HG03095 (cell line): Measurements from ENCODE around the gene THEM4.
"Not testable (repeated sequence)": the region's sequence is repeated elsewhere in the genome, so short reads cannot be mapped to it uniquely, and the experiment has no call there.

Source experiments
- ATAC-seq: cut with Tn5 transposase; IDR thresholded peaks from one replicate; pipeline ENCODE4 v1.9.1; 2021; ENCODE audit warnings: moderate library complexity; ENCODE audit not compliant: unreplicated experiment

The THEM4 gene

DNA sequence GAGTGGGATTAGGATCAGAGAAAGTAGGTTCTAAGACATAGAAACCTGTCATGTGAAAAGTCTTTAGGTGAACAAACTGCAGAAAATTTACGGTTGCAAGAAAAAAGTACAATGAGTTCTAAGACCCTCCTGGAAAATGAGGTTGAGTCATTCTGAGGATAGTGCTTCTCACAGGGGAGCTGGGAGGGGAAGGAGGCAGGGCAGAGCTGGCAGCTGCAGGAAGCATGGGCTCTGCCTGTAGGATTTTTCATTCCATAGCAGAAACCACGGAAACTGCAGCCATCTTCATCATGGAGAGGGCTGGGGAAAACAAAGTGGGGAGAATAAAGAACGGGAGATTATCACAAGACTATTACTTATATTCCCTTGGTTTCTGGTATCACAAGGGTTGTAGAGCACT lies 25.8 kb upstream of the THEM4 start:
- ATAC-seq = no peak

DNA sequence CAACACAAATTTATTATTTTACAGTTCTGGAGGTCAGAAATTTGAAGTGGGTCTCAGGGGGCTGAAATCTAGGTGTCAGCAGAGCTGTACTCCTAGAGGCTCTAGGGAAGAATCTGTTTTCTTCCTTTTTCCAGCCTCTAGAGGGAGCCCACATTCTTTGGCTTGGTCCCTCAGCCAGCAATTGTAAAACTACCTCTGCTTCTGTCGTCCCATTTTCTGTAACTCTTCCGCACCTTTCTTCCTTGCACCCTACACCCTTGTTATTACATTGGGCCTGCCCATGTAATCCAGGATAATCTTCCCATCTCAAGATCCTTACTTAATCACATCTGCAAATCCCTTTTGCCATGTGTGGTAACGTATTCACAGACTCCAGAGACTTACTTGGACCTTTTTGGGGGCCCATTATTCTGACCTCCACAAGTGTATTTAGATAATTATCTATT lies 24.8 kb upstream of the THEM4 start:
- ATAC-seq = no peak

DNA sequence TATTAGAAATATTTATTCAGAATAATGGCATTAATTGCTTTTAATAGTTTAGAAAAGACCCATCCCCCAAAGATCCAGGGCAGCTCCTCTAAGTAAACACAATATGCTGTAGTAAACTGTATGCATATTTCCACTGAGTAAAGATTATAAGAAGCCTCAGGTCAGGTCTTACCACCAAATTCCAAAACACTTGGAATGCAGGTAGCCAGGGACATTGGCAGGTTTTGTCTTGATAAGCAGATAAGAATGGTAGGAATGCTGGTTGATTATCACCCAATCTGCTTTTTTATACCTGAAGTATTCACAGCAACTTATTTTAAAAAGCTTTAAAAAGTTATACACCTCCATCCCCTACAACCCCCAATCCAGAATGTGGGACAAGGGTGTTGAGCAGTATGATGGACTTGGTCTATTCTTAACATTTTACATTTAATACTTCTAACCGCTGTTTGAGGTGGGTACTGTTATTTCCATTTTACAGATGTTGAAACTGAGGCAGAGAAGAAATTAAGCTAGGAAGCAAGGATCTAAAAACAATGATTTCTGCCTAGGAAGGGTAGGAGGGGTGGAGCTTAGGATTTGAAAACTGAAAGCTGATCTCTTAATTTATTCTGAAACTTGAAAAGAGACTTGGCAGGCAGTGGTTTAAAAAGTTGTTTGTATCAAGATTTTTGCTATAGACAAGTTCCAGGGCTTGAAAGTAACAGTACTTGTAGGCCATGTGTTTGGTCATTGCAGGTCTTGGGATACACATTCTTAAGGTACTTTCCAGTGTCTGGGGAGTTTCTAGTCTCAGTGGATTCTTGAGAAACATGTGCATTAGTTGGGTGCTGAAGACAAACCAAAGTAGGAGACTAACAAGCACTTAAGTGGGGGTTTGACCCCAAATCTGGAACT lies 15.6 kb upstream of the THEM4 start:
- no peak for ATAC-seq

DNA sequence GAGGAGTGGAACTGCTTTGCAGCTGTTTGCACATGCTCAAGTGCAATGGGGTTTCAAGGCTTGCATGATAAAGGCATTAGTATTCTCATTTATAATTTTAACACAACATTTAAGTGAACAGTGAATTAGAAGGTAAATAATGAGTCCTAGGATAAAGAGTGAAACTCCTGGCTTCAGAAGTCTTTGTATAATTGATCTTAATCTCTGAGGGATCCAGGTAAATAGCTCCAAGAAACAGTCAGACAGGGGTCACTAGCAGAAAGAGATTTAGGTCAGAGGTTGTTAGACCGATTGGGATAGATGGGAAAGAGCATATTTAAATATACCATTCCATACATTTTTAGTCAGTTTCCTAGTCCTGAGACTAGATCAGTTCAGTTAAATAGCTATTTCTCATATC lies 14.1 kb upstream of the THEM4 start:
- no peak for ATAC-seq

DNA sequence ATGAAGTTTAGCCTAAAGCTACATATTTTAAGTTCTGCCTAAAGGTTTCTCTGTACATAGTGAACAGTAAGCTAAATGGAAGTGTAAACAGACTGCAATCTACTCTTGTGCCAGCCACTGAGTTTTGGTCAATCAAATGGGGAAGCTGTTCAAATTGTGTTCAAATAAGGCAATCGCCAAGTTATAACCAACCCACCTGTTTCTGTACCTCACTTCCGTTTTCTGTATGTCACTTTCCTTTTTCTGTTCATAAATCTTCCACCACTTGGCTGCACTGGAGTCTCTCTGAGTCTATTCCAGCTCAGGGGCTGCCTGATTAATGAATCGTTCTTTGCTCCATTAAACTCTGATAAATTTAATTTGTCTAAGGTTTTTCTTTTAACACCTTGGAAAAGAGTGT lies 10.8 kb upstream of the THEM4 start:
- no peak for ATAC-seq

DNA sequence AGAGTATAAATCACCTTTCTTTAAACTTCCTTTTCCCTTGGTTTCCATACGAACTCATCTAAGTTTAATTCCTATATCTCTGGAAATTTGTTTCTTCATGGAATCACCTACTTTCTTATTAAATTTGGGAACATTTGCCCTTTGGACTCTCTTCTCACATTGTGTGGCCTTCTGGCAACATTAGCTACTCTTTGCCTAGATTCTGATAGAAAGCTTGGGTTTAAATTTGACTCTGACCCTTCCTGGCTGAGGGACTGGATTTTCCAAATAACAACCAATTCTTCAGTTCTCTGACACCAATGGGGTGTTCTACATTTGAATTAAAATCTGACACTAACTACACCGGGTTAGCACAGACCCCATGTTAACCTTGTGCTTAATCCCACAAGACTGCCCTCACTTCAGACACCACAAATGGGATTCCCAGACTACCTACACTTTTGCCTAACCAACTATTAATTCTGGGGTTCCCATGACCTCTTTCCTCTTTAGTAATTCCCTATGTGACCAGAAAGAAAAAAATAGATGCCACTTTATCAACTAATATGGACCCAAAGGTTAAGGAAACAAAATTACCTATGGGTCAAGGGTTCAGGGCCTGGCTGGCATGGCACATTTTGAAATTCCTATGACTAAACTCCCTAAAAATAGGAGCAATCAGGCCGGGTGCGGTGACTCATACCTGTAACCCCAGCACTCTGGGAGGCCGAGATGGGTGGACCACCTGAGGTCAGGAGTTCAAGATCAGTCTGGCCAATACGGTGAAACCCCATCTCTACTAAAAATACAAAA lies 9.7 kb upstream of the THEM4 start:
- no peak for ATAC-seq

DNA sequence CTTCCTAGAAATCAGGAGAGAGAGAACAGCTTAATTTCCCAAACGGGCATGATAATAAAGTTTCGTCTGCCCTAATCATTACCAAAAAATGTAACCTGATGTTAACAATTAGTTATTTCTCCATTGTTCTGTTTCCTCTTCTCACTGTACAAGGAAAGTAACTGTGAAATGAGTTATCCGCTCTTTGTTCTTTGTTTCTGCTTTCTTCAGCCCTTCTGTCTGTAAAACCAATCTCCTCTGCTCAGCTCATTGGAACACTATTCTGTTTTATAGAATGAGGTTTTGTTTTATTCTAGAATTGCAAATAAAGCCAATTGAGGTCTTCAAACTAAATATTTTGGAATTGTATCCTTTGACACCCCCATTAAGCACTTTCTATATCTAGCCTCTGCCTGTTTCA lies 8.8 kb upstream of the THEM4 start:
- ATAC-seq = no peak

DNA sequence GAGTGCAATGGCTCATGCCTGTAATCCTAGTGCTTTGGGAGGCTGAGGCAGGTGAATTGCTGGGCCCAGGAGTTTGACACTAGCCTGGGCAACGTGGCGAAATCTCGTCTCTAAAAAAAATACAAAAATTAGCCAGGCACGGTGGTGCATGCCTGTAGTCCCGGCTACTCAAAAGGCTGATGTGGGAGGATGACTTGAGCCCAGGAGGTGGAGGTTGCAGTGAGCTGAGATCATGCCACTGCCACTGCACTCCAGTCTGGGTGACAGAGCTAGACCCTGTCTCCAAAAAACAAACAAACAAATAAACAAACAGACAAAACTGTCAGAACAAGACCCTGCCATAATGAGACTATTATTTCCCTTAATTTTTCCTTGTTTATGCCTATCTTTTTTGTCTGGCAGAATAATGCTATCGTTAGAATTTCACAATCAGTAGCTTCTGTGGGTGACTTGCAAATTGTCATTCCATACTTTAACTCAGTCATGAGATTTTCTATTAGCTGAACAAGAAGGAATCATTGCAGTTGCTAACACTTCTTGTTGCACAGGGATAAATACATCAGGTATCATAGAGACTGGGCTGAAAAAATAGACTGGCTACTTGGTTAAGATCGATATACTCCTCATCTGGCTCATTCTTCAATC lies 7.5 kb upstream of the THEM4 start:
- no peak for ATAC-seq

DNA sequence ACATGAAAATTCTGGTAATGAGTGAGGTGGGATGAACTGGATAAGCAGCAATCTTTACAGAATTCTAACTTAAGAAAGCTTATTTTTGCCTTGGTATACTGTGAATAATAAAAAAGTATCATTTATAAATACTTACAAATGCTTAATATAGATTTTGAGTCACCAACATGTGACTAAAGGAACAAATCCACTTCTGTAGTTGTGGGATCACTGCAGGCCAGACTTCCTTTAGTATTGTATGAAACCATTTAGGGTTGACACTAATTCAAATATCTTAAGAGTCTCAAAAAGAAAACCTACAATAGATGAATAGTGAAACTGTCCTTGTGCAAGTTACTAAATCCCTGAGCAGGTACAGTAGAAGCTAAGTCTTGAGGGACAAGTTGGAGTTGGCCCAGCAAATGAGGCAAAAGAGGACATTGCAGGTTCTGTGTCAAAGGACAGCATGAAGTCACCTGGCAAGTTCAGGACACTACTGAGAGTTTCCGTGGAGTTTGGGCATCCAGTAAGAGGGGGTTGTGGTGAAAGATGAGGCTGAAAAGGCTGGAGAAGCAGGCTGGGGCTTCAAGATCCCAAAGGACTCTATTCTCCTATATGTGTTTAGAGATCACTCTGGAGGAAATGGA lies 5.9 kb upstream of the THEM4 start:
- ATAC-seq = no peak

DNA sequence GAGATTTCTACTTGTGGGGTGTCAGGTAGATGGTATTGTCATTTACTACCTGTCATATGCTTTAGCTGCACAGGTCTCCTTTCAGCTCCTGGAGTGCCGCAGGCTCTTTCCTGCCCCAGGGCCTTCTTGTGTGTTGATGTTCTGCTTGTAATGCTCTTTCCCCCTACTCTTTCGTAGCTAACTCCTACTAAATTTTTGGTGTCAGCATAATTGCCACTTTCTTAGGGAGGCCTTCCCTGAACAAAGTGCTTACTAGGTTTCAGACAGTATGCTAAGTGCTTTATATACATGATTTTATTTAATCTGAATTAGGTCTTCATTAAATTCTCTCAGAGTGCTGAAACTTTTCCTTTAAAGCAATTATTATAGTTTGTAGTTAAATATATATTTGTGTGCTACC lies 4.8 kb upstream of the THEM4 start:
- no peak for ATAC-seq

DNA sequence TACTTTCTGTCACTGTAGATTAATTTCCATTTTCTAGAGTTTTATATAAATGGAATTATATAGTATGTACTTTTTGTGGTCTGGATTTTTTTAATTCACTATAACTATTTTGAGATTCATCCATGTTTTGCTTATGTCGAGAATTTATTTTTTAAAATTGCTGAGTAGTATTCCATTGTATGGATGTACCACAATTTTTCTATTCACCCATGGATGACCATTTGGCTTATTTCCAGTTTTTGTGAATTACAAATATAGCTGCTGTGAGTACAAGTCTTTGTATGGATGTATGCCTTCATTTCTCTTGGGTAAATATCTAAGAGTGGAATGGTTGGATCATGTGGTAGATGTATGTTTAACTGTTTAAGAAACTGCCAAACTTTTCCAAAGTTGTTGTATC lies 3.7 kb upstream of the THEM4 start:
- no peak for ATAC-seq

DNA sequence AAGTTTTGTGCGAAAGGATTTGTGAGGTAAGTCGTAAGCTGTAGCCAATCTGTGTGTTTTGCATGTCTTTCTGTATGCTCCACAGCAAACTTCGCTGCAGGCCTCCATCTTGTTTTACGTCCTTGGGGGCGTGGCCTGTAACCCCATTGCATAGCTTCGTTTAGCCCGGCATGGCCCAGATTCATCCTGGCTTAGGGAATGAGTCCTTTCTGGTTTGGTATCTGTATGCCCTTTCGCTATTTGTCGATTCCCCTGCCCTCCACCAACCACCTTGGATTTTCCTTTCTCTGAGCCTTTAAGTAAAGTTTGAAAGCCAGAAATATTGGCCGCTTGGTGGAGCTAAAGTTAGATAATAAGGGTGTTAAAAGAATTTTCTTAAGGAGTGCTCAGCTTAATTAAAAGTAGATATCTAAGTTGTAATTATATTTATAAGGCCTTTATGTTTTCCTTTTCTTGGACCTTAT lies 1.1 kb downstream of the THEM4 start:
- no peak for ATAC-seq

DNA sequence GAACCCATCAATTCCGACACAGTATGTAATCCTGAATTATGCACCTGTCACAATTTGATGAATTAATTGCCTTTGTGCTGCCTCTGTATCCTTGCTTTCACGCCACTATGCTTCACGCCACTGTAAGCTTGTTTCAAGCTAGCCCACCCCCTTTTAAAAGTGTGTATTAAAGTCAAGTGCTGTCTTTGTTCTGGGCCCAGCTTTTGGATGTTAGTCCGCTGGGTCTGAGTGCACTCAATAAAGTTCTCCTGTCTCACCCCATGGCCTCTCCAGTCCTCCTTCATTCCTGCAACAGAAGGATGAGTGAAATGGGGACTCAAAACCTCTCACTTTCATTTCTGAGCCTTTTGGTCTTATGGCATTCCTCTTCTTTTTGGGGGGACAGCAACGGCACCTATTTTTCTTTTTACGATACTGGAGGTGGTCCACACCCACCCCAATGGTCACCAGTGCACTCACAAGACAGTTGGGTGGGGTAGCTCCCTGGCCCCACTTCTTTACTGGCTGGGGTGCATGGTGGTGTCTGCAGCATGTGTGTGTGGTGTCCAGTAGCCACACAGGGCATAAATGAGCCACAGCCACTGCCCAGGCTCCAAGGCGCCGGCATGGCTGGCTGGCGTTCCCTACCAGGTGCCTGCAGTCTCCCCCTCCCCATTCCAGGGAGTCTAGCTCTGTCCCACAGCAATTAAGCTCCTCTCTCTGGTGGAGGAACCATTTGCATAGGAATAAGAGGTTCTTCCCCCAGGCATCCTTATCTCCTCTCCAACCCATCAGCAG lies 1.8 kb downstream of the THEM4 start:
- ATAC-seq = no peak

DNA sequence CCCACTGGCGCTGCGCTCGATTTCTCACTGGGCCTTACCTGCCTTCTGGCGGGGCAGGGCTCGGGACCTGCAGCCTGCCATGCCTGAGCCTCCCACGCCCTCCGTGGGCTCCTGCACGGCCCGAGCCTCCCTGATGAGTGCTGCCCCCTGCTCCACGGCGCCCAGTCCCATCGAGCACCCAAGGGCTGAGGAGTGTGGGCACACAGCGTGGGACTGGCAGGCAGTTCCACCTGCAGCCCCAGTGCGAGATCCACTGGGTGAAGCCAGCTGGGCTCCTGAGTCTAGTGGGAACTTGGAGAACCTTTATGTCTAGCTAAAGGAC lies 3.0 kb downstream of the THEM4 start:
- not testable (repeated sequence) for ATAC-seq

DNA sequence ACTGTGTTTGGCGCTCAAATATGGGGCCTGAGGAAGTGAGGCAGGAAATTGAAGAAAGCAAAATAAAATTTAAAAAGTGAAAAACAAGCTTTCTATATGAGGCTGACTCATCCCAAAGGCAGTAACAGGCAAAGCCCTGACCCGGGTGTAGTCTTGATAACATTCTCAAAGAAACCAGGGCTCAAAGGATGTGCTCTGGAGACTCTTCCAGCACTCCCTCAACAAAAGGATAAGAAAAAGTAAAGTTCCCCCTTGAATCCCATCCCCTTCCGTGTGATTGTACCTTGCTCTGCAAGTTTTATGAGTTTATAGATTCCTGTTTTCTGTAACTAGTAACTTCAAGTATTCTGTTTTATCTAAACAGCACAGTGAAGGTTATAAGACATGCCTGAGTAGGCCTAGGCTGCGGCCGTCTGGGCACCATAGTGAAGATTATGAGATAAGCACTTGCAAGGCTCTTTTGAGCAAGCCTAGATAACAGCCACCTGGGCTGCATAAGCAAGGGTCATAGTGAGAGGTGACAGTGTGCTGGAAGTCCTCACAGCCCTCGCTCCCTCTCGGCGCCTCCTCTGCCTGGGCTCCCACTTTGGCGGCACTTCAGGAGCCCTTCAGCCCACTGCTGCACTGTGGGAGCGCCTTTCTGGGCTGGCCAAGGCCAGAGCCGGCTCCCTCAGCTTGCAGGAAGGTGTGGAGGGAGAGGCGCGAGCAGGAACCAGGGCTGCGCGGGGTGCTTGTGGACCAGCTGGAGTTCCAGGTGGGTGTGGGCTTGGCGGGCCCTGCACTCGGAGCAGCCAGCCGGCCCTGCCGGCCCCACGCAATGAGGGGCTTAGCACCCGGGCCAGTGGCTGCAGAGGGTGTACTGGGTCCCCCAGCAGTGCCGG lies 3.6 kb downstream of the THEM4 start:
- not testable (repeated sequence) for ATAC-seq

DNA sequence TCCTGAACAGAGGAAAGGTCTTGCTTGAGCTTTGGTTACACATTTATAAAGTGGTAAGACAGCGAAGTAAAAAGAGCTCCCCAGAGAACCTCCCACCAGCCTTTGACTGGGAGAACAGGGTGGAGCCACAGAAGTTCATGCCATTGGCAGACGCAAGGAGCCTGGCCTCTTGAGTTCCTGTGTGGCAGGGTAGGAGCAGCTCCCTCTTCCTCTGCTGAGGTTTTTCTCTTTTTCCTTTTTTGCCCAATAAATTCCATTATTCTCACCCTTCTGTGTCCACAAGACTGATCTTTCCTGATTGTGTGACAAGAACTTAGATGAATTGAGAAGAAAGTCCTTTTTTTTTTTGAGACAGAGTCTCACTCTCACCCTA lies 4.3 kb downstream of the THEM4 start:
- no peak for ATAC-seq

DNA sequence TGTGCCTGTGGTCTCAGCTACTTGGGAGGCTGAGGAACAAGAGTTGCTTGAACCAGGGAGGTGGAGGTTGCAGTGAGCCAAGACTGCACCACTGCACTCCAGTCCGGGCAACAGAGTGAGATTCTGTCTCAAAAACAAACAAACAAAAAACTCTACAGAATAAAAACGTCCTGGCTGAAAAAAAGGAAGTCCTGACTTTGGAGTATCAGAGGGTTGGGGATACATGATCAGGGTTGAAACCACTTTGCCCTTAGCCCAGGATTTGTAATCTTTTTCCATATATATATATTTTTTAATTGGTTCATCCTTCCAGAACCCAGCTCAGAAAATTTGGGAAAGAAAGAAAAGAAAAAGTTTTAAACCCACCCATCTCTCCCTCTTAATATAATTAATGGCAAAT lies 6.5 kb downstream of the THEM4 start:
- no peak for ATAC-seq

DNA sequence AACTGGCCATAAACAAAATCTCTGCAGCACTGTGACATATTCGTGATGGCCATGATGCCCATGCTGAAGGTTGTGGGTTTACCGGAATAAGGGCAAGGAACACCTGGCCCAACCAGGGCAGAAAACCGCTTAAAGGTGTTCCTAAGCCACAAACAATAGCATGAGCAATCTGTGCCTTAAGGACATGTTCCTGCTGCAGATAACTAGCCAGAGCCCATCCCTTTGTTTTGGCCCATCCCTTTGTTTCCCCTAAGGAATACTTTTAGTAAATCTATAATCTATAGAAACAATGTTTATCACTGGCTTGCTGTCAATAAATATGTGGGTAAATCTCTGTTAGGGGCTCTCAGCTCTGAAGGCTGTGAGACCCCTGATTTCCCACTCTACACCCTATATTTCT lies 8.5 kb downstream of the THEM4 start:
- ATAC-seq = not testable (repeated sequence)

DNA sequence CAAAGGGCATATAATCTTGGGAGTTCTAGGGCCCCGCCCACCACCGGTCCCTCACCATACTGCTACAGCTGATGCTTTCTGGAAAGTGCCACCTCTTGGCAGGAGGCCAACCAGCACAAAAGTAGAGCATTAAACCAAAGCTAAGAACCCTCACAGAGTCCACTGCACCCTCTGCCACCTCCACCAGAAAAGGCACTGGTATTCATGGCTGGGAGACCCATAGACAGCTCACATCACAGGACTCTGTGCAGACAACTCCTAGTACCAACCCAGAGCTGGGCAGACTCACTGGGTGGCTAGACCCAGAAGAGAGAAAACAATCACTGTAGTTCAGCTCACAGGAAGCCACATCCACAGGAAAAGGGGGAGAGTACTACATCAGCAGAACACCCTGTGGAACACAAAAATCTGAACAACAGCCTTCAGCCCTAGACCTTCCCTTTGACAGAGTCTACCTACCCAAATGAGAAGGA lies 10.8 kb downstream of the THEM4 start:
- ATAC-seq = no peak
